ENCODE data around the gene CPA2. TPM values are rescaled to one million over a fixed set of nuclear protein-coding genes. Genes with fewer than 3 reads are reported as not detected.
"Not testable (repeated sequence)": the region's sequence is repeated elsewhere in the genome, so short reads cannot be mapped to it uniquely, and the experiment has no call there.

Gene CPA2
- total RNA-seq, 1 donor, result not detected

GRCh38 chr7:130232209-130232608 lies 34.5 kb upstream of the CPA2 start:
- Histone ChIP-seq H2AFZ (ENCODE audit: low read length) (no peak overlapping the region), H3K4me3 (ENCODE audit: insufficient read depth, low read length) (no peak overlapping the region), H4K20me1 (ENCODE audit: insufficient read depth, low read length) (no peaks in the 10 kb centered on the region), H3K27ac (ENCODE audit: low read depth, low read length) (no peak overlapping the region), H3K4me1 (ENCODE audit: insufficient read depth, low read length) (no peaks in the 10 kb centered on the region), H3K27me3 (ENCODE audit: insufficient read depth, low read length) (no peaks in the 10 kb centered on the region), H3K9me3 (ENCODE audit: low read depth, low read length) (no peaks in the 10 kb centered on the region), H3K4me2 (ENCODE audit: insufficient read depth, low read length) (no peak overlapping the region), H3K36me3 (ENCODE audit: insufficient read depth, low read length) (no peaks in the 10 kb centered on the region), H3K79me2 (ENCODE audit: insufficient read depth, low read length) (no peaks in the 10 kb centered on the region)
- no peak for DNase-seq (ENCODE audit: insufficient read length, low spot score, missing footprints)
- TF ChIP-seq CTCF (IDR thresholded peaks at IDR 0.05; ENCODE audit: extremely low read depth, low read depth, low read length), result no peak

DNA sequence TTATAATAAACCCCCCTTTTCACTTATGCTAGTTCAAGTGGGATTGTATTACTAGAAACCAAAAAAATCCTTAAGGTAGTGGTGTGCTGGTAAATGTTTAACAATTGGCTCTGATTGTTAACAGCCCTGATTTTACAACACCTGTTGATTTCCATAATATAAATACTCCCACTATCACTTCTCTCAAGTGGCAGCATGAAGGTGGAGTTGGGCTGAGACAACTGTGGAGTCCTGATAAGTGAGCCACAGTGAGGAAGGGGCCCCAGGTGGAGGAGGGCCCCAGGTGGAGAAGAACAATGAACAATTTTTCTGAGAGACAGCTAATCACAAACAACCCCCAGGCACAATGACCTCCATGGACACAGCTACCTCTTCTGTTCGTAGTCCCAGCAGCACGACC lies 32.6 kb upstream of the CPA2 start:
- no peaks in the 10 kb centered on the region for H3K36me3 ChIP-seq (ENCODE audit: insufficient read depth, low read length)
- no peaks in the 10 kb centered on the region for H3K4me1 ChIP-seq (ENCODE audit: insufficient read depth, low read length)
- no peak for DNase-seq (ENCODE audit: insufficient read length, low spot score, missing footprints)
- H3K4me3 ChIP-seq (ENCODE audit: insufficient read depth, low read length), result no peak overlapping the region
- H3K27ac ChIP-seq (ENCODE audit: low read depth, low read length), result no peak overlapping the region
- no peak overlapping the region for H3K4me2 ChIP-seq (ENCODE audit: insufficient read depth, low read length)
- no peaks in the 10 kb centered on the region for H3K27me3 ChIP-seq (ENCODE audit: insufficient read depth, low read length)
- H4K20me1 ChIP-seq (ENCODE audit: insufficient read depth, low read length), result no peaks in the 10 kb centered on the region
- H2AFZ ChIP-seq (ENCODE audit: low read length), result no peak overlapping the region
- no peaks in the 10 kb centered on the region for H3K79me2 ChIP-seq (ENCODE audit: insufficient read depth, low read length)
- H3K9me3 ChIP-seq (ENCODE audit: low read depth, low read length), result no peaks in the 10 kb centered on the region
- no peak for TF ChIP-seq CTCF (IDR thresholded peaks at IDR 0.05; ENCODE audit: extremely low read depth, low read depth, low read length)

DNA sequence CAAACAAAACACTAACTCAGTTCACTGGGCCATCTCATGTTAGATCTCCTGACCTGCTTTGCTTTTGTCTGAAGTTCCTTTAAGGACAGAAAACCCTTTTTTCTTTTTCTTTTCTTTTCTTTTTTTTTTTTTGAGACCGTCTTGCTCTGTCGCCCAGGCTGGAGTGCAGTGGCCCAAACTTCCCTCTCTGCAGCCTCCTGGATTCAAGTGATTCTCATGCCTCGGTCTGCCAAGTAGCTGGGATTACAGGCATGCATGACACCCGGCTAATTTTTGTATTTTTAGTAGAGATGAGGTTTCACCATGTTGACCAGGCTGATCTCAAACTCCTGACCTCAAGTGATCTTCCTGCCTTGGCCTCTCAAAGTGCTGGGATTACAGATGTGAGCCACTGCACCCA lies 30.3 kb upstream of the CPA2 start:
- H3K9me3 ChIP-seq (ENCODE audit: low read depth, low read length); DNase-seq (ENCODE audit: insufficient read length, low spot score, missing footprints); H2AFZ ChIP-seq (ENCODE audit: low read length): not testable (repeated sequence)

DNA sequence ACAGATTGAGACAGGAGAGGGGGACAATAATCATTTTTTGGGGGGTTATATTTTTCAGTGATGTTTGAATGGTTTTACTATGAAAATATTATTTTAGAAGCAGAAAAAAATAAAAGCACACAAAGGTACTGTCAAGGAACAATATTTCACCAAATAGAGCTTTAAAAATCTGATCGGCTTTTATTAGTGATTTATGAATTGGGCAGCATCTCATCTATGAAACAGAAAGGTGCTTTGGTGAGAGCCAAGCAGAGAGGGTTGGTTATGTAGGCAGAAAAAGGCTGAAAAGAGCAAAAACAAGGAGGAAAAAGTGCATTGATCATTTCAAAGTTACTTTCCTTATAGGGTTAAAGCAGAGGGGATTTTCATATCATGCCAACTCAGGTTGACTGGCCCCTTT lies 26.4 kb upstream of the CPA2 start:
- peak overlapping the region; percentile 14 for H2AFZ ChIP-seq (ENCODE audit: low read length)
- H3K4me1 ChIP-seq (ENCODE audit: insufficient read depth, low read length), result peaks cover 4% of the 10 kb centered on the region

More for the DNA sequence above, 30.3 kb upstream of the CPA2 start:
- H3K36me3 ChIP-seq (ENCODE audit: insufficient read depth, low read length); H4K20me1 ChIP-seq (ENCODE audit: insufficient read depth, low read length); H3K4me3 ChIP-seq (ENCODE audit: insufficient read depth, low read length); H3K79me2 ChIP-seq (ENCODE audit: insufficient read depth, low read length); H3K27ac ChIP-seq (ENCODE audit: low read depth, low read length); H3K4me1 ChIP-seq (ENCODE audit: insufficient read depth, low read length); H3K4me2 ChIP-seq (ENCODE audit: insufficient read depth, low read length); H3K27me3 ChIP-seq (ENCODE audit: insufficient read depth, low read length): not testable (repeated sequence)

More for the DNA sequence above, 26.4 kb upstream of the CPA2 start:
- H3K27ac ChIP-seq (ENCODE audit: low read depth, low read length), result no peak overlapping the region
- H4K20me1 ChIP-seq (ENCODE audit: insufficient read depth, low read length), result no peaks in the 10 kb centered on the region
- H3K4me3 ChIP-seq (ENCODE audit: insufficient read depth, low read length), result no peak overlapping the region
- TF ChIP-seq CTCF (IDR thresholded peaks at IDR 0.05; ENCODE audit: extremely low read depth, low read depth, low read length), result no peak
- H3K4me2 ChIP-seq (ENCODE audit: insufficient read depth, low read length), result no peak overlapping the region
- no peaks in the 10 kb centered on the region for H3K27me3 ChIP-seq (ENCODE audit: insufficient read depth, low read length)
- H3K9me3 ChIP-seq (ENCODE audit: low read depth, low read length), result no peaks in the 10 kb centered on the region
- H3K79me2 ChIP-seq (ENCODE audit: insufficient read depth, low read length), result no peaks in the 10 kb centered on the region
- DNase-seq (ENCODE audit: insufficient read length, low spot score, missing footprints), result no peak
- no peaks in the 10 kb centered on the region for H3K36me3 ChIP-seq (ENCODE audit: insufficient read depth, low read length)
